Measurements from ENCODE around the gene WDR90.

DNA sequence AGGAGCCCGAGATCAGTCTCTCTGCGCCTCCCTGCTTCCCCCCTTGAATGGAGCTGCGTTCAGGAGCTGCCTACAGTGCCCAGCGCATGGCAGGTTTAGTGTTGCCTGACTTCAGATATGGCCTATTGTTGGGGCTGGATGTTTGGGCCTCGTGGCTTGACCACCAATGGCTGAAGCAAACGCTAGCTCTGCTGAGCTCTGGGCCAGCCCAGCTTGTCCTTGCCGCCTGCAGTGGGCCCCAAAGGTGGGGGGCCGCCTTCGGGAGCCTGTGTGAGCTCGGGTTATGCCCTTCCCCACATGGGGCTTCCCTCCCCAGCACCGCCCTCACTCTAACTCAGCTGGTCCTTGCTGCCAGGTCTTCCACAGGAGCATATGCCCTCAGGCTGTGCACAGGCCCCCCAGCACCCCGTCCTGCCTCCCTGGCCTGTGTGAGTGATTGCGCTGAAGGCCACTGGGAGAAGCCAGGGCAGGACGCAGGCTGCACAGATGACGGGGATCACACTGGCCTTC is 11.1 kb upstream of the WDR90 start:
- no peak for TF ChIP-seq EZH2 (IDR thresholded peaks at IDR 0.05; ENCODE audit: low read depth, unreplicated experiment)
- TF ChIP-seq, protein P1, sequence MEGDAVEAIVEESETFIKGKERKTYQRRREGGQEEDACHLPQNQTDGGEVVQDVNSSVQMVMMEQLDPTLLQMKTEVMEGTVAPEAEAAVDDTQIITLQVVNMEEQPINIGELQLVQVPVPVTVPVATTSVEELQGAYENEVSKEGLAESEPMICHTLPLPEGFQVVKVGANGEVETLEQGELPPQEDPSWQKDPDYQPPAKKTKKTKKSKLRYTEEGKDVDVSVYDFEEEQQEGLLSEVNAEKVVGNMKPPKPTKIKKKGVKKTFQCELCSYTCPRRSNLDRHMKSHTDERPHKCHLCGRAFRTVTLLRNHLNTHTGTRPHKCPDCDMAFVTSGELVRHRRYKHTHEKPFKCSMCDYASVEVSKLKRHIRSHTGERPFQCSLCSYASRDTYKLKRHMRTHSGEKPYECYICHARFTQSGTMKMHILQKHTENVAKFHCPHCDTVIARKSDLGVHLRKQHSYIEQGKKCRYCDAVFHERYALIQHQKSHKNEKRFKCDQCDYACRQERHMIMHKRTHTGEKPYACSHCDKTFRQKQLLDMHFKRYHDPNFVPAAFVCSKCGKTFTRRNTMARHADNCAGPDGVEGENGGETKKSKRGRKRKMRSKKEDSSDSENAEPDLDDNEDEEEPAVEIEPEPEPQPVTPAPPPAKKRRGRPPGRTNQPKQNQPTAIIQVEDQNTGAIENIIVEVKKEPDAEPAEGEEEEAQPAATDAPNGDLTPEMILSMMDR (conservative IDR thresholded peaks at IDR 0.05; ENCODE audit: low read depth in 2 of 2), result no peak
- TF ChIP-seq, protein P2, sequence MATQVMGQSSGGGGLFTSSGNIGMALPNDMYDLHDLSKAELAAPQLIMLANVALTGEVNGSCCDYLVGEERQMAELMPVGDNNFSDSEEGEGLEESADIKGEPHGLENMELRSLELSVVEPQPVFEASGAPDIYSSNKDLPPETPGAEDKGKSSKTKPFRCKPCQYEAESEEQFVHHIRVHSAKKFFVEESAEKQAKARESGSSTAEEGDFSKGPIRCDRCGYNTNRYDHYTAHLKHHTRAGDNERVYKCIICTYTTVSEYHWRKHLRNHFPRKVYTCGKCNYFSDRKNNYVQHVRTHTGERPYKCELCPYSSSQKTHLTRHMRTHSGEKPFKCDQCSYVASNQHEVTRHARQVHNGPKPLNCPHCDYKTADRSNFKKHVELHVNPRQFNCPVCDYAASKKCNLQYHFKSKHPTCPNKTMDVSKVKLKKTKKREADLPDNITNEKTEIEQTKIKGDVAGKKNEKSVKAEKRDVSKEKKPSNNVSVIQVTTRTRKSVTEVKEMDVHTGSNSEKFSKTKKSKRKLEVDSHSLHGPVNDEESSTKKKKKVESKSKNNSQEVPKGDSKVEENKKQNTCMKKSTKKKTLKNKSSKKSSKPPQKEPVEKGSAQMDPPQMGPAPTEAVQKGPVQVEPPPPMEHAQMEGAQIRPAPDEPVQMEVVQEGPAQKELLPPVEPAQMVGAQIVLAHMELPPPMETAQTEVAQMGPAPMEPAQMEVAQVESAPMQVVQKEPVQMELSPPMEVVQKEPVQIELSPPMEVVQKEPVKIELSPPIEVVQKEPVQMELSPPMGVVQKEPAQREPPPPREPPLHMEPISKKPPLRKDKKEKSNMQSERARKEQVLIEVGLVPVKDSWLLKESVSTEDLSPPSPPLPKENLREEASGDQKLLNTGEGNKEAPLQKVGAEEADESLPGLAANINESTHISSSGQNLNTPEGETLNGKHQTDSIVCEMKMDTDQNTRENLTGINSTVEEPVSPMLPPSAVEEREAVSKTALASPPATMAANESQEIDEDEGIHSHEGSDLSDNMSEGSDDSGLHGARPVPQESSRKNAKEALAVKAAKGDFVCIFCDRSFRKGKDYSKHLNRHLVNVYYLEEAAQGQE (IDR thresholded peaks at IDR 0.05; ENCODE audit: unreplicated experiment), result no peak
- no peak; the same call in 1 of the 2 replicates for TF ChIP-seq POLR2AphosphoS5 (IDR thresholded peaks at IDR 0.05; ENCODE audit: low read depth)
- TF ChIP-seq JUNB (IDR thresholded peaks at IDR 0.05; ENCODE audit: unreplicated experiment), result no peak
- TF ChIP-seq EZH2phosphoT487 (IDR thresholded peaks at IDR 0.05; ENCODE audit: unreplicated experiment), result no peak
- TF ChIP-seq CREB1 (CRISPR knock-in tag; IDR thresholded peaks at IDR 0.05; ENCODE audit: low read depth), result no peak
- no peak for TF ChIP-seq NANOG (IDR thresholded peaks at IDR 0.05; ENCODE audit: borderline replicate concordance)
- no peak for TF ChIP-seq STAT1 (IDR thresholded peaks at IDR 0.05; ENCODE audit: unreplicated experiment)
- TF ChIP-seq ZNF114 (CRISPR knock-in tag; IDR thresholded peaks at IDR 0.05), result no peak
- TF ChIP-seq ZNF331 (CRISPR knock-in tag; IDR thresholded peaks at IDR 0.05; ENCODE audit: low read depth), result no peak
- TF ChIP-seq, protein P3, sequence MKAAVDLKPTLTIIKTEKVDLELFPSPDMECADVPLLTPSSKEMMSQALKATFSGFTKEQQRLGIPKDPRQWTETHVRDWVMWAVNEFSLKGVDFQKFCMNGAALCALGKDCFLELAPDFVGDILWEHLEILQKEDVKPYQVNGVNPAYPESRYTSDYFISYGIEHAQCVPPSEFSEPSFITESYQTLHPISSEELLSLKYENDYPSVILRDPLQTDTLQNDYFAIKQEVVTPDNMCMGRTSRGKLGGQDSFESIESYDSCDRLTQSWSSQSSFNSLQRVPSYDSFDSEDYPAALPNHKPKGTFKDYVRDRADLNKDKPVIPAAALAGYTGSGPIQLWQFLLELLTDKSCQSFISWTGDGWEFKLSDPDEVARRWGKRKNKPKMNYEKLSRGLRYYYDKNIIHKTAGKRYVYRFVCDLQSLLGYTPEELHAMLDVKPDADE (IDR thresholded peaks at IDR 0.05), result no peak
